Measurements from ENCODE around the gene ADGRD1. TPM values are rescaled to one million over a fixed set of nuclear protein-coding genes. Genes with fewer than 3 reads are reported as not detected.
A peak's percentile ranks its signal among the peaks of the same experiment; 100 is the strongest.

ADGRD1 gene
- total RNA-seq, 1 donor from 2014 or later = 0.98 TPM

- peak overlapping the region; percentile 39 for H3K27ac Mint-ChIP-seq (ENCODE audit: unreplicated experiment)
Observed at GRCh38 chr12:131113568-131114270, 160.0 kb downstream of the ADGRD1 start.

GRCh38 chr12:131114271-131114670 lies 160.6 kb downstream of the ADGRD1 start:
- Mint-ChIP-seq H3K36me3 (ENCODE audit: low read depth) (no peaks in the 10 kb centered on the region), H3K27me3 (ENCODE audit: low read depth) (no peaks in the 10 kb centered on the region), H3K9me3 (peaks cover 3% of the 10 kb centered on the region), H3K4me1 (peaks cover 37% of the 10 kb centered on the region), H3K4me3 (no peak overlapping the region), H3K27ac (ENCODE audit: unreplicated experiment) (peak overlapping the region; percentile 39)
- TF ChIP-seq CTCF (conservative IDR thresholded peaks at IDR 0.05) = no peak
- DNase-seq (ENCODE audit: low read depth, low spot score) = no peak

More at GRCh38 chr12:131113568-131114270, 160.0 kb downstream of the ADGRD1 start:
- Mint-ChIP-seq H3K9me3 (peaks cover 3% of the 10 kb centered on the region), H3K36me3 (ENCODE audit: low read depth) (no peaks in the 10 kb centered on the region), H3K27me3 (ENCODE audit: low read depth) (no peaks in the 10 kb centered on the region), H3K4me3 (no peak overlapping the region), H3K4me1 (peaks cover 37% of the 10 kb centered on the region)
- no peak for TF ChIP-seq CTCF (conservative IDR thresholded peaks at IDR 0.05)
- DNase-seq (ENCODE audit: low read depth, low spot score) = no peak

GRCh38 chr12:131114942-131115584 lies 161.4 kb downstream of the ADGRD1 start:
- no peaks in the 10 kb centered on the region for H3K9me3 Mint-ChIP-seq
- DNase-seq (ENCODE audit: low read depth, low spot score) = no peak
- no peak for TF ChIP-seq CTCF (conservative IDR thresholded peaks at IDR 0.05)
- H3K4me3 Mint-ChIP-seq = no peak overlapping the region
- H3K27ac Mint-ChIP-seq (ENCODE audit: unreplicated experiment) = no peak overlapping the region
- H3K27me3 Mint-ChIP-seq (ENCODE audit: low read depth) = no peaks in the 10 kb centered on the region
- peaks cover 37% of the 10 kb centered on the region for H3K4me1 Mint-ChIP-seq
- no peaks in the 10 kb centered on the region for H3K36me3 Mint-ChIP-seq (ENCODE audit: low read depth)

- Mint-ChIP-seq H3K4me1 (peaks cover 32% of the 10 kb centered on the region), H3K9me3 (no peaks in the 10 kb centered on the region), H3K4me3 (no peak overlapping the region), H3K36me3 (ENCODE audit: low read depth) (no peaks in the 10 kb centered on the region), H3K27me3 (ENCODE audit: low read depth) (no peaks in the 10 kb centered on the region), H3K27ac (ENCODE audit: unreplicated experiment) (no peak overlapping the region)
- no peak for TF ChIP-seq CTCF (conservative IDR thresholded peaks at IDR 0.05)
- no peak for DNase-seq (ENCODE audit: low read depth, low spot score)
Observed at GRCh38 chr12:131115766-131116467, 162.2 kb downstream of the ADGRD1 start.

- peak; percentile 37 for DNase-seq (ENCODE audit: low read depth, low spot score)
- peak; percentile 59 for TF ChIP-seq CTCF (conservative IDR thresholded peaks at IDR 0.05)
- Mint-ChIP-seq H3K27me3 (ENCODE audit: low read depth) (no peaks in the 10 kb centered on the region), H3K27ac (ENCODE audit: unreplicated experiment) (no peak overlapping the region), H3K4me1 (peaks cover 29% of the 10 kb centered on the region), H3K9me3 (no peaks in the 10 kb centered on the region), H3K4me3 (no peak overlapping the region), H3K36me3 (ENCODE audit: low read depth) (no peaks in the 10 kb centered on the region)
Observed at GRCh38 chr12:131116468-131117117, 162.9 kb downstream of the ADGRD1 start.
